Tibial artery (tissue), 4 donors: ENCODE measurements around the gene VPS18.

ENCODE experiments used
- DNase-seq, 2 donors: peaks; one replicate each; pipeline ENCODE4 v3.0.0-alpha.2; 2019
- H3K27ac ChIP-seq, 2 donors: fragments of 200-600 bp; sonication (generic) in 1 of 2; 1 replicate in 1 of 2; 2 replicates in 1 of 2; pipeline ENCODE4 v1.5.1; 2018 to 2019; ENCODE audit warnings: mild to moderate bottlenecking in 1 of 2
- H3K27me3 ChIP-seq, 2 donors: fragments of 200-600 bp; sonication (generic) in 1 of 2; one replicate each; pipeline versions ENCODE4 v1.5.1 to v1.6.0; 2016 to 2019
- H3K36me3 ChIP-seq, 3 donors: fragments of 200-600 bp; sonication (generic) in 2 of 3; one replicate each; pipeline ENCODE4 v1.5.1; 2016 to 2019; ENCODE audit warnings: mild to moderate bottlenecking in 2 of 3
- H3K4me1 ChIP-seq, 4 donors: fragments of 200-600 bp; sonication (generic) in 2 of 4; 1 replicate in 3 of 4; 2 replicates in 1 of 4; pipeline ENCODE4 v1.5.1; 2016 to 2019
- H3K4me3 ChIP-seq, 2 donors: fragments of 200-600 bp; sonication (generic) in 1 of 2; 1 replicate in 1 of 2; 2 replicates in 1 of 2; pipeline ENCODE4 v1.5.1; 2018 to 2019; ENCODE audit warnings: mild to moderate bottlenecking in 2 of 2
- H3K9me3 ChIP-seq, 3 donors: fragments of 200-600 bp; sonication (generic) in 1 of 3; one replicate each; pipeline ENCODE4 v1.5.1; 2016 to 2019
- CTCF ChIP-seq, 2 experiments: fragments of 200-600 bp in 1 of 2; fragments of 450-650 bp in 1 of 2; IDR thresholded peaks; one replicate each; pipeline ENCODE4 v1.5.1; 2017 to 2019; ENCODE audit warnings: antibody characterized with exemption in 2 of 2, mild to moderate bottlenecking in 1 of 2, moderate library complexity in 1 of 2
- intact Hi-C: fragments of 100-400 bp; cut with DNase I; formaldehyde crosslinking; loops from one replicate; pipeline ENCODE4 v1.15.0; 2023; ENCODE audit warnings: low total_unique reads

The VPS18 gene

GRCh38 chr15:40948706-40949473 is 54.6 kb downstream of the VPS18 start:
- H3K36me3 ChIP-seq: no peaks in the 10 kb centered on the region
- peaks cover 0 to 13% (median 9%) of the 10 kb centered on the region in 4 donors for H3K4me1 ChIP-seq
- TF ChIP-seq CTCF (IDR thresholded peaks at IDR 0.05): no peak
- no peak overlapping the region for H3K27ac ChIP-seq
- intact Hi-C loops: no loop called here
- no peak for DNase-seq
- H3K9me3 ChIP-seq: no peaks in the 10 kb centered on the region
- no peak overlapping the region for H3K4me3 ChIP-seq
- H3K27me3 ChIP-seq: no peaks in the 10 kb centered on the region

GRCh38 chr15:40949756-40950207 is 55.5 kb downstream of the VPS18 start:
- H3K36me3 ChIP-seq: no peaks in the 10 kb centered on the region
- H3K9me3 ChIP-seq: no peaks in the 10 kb centered on the region
- intact Hi-C loops: no loop called here
- TF ChIP-seq CTCF (IDR thresholded peaks at IDR 0.05): no peak
- no peak overlapping the region for H3K4me3 ChIP-seq
- H3K27ac ChIP-seq: no peak overlapping the region
- H3K4me1 ChIP-seq: peaks cover 0 to 19% (median 15%) of the 10 kb centered on the region in 4 donors
- H3K27me3 ChIP-seq: no peaks in the 10 kb centered on the region
- no peak for DNase-seq

- intact Hi-C loops: no loop called here
- DNase-seq: no peak
- H3K9me3 ChIP-seq: no peaks in the 10 kb centered on the region
- no peaks in the 10 kb centered on the region for H3K36me3 ChIP-seq
- no peak for TF ChIP-seq CTCF (IDR thresholded peaks at IDR 0.05)
- H3K27me3 ChIP-seq: no peaks in the 10 kb centered on the region
- no peak overlapping the region for H3K27ac ChIP-seq
- H3K4me1 ChIP-seq: peaks cover 0 to 39% (median 27%) of the 10 kb centered on the region in 4 donors
- no peak overlapping the region for H3K4me3 ChIP-seq
Measured at GRCh38 chr15:40951764-40952163, 57.5 kb downstream of the VPS18 start.

GRCh38 chr15:40952301-40952900 is 58.2 kb downstream of the VPS18 start:
- Histone ChIP-seq H3K4me3 (peak overlapping the region; percentile 77 to 87), H3K4me1 (peaks cover 0 to 45% (median 33%) of the 10 kb centered on the region in 4 donors), H3K27ac (peak overlapping the region; percentile 81 to 82), H3K27me3 (no peaks in the 10 kb centered on the region), H3K9me3 (no peaks in the 10 kb centered on the region), H3K36me3 (no peaks in the 10 kb centered on the region)
- DNase-seq: no peak
- TF ChIP-seq CTCF (IDR thresholded peaks at IDR 0.05): no peak
- intact Hi-C loops: no loop called here

GRCh38 chr15:40952901-40953712 is 58.9 kb downstream of the VPS18 start, which contains the start of gene CHAC1:
Gene CHAC1 (plus strand): TSS chr15:40953471. CDS start chr15:40953584, 113 bp downstream.
- Histone ChIP-seq H3K36me3 (no peaks in the 10 kb centered on the region), H3K27ac (peak within 1 kb of the TSS; percentile 81 to 82), H3K9me3 (no peaks in the 10 kb centered on the region), H3K27me3 (no peaks in the 10 kb centered on the region), H3K4me3 (peak within 1 kb of the TSS; percentile 77 to 87), H3K4me1 (peaks cover 0 to 52% (median 38%) of the 10 kb centered on the region in 4 donors)
- no peak for TF ChIP-seq CTCF (IDR thresholded peaks at IDR 0.05)
- peak; percentile 94 to 97 for DNase-seq
- intact Hi-C loops: no loop called here
